Middle frontal gyrus (tissue), 1 donor: Measurements from ENCODE around the gene TCTA.

Experiments used
- DNase-seq: peaks from one replicate; pipeline ENCODE4 v3.0.0-alpha.2; 2015; ENCODE audit warnings: low spot score; ENCODE audit errors: extremely low spot score

TCTA gene

DNA sequence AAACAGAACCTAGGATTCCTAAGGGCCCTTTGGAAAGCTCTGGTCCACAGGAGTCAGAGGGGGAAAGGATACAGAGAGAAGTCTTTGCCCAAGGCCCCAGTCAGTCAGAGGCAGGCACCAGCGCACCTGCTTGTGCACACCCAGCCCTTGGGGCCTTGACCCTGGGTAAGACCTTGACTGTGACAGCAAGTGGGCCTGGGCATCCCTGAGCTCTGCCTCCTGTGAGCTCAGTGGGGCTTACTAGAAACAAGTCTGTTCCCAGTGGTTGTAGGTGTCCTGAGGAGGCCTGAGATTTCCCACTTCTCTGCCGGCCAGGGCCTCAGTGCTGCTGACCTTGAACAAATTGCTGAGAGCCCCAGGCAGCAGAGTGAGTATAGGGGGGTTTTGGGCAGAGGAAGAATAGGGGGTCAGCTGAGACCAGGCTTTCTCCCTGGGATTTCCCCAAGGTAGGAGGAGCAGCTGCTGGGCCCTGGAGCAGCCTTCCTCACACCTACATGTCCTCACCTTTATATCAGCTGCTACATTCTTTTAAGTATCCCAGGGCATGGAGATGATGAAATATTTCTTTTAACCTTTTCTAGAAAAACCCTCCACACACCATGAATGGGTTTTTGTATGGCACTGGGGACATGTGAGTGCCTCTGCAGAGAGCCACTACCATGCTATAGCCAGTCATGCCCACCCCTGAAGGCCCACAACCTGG, 48.1 kb downstream of the TCTA start:
- DNase-seq: no peak

DNA sequence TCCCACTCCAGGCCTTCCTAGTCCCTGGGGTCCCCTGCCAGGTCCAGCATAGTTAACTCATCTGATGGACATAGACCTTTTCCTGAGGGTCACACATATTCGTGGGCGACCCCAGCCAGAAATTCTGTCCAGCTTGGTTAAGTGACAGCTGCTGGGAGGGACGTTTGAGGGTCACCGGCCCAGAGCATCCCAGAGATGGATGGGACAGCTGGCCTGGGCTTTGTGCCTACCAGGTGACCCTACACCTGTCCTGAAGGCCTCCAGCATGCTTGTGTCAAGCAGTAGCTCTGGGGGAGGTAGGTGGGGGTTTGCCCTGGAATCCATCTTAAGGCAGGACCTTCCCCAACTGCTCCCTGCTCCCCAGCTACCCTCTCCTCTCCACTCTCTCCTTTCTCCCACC, 48.7 kb downstream of the TCTA start:
- no peak for DNase-seq

DNA sequence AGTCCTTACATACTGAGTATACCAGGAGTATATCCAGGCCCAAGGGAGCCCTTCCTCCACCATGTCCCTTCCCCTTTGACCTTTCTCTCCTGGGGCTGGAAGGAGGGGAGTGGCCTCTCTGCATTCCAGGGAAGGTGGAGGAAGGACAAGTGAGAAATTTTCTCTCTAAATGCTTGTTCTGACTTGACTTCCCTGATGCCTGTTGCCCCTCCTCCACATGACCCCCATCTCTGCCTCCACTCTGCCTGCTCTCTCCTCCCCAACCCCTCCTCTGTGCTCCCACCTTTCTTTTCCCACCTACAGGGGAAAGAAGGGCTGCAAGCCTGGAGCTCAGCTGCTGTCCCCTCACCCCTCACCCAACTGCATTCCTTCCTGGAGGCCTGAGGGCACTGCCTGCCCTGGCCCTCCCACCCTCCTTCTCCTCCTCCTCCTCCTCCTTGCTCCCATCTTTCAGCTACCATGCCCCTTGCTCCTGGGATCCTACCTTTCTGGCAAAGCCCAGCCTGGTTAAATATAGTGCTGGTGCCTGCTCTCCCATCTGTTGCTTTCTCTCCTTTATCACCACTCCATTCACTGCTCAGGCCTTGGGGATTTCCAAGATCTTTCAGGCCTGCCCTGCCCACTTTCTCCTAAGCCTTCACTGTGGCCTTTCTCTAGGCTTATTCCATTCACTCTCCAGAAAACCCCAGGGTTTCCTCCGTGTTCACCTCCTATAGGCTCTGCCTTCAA, 49.4 kb downstream of the TCTA start:
- DNase-seq: no peak

DNA sequence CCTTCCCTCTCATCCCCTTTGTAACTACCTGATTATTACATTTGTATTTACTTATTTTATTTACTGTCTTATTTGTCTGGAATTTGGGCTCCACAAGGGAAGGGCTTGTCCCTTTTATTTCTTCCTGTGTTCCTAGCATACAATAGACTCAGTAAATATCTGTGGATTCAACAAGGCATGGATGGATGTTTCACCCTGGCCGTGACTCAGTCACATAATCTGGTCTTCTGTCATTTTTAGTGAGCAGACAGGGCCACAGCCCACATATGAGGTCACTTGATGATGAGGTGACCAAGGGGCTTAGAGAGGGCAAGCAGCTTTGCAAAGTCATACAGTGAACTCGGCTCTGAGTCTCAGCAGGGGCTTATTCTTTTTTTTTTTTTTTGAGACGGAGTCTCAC, 50.0 kb downstream of the TCTA start:
- DNase-seq: no peak

DNA sequence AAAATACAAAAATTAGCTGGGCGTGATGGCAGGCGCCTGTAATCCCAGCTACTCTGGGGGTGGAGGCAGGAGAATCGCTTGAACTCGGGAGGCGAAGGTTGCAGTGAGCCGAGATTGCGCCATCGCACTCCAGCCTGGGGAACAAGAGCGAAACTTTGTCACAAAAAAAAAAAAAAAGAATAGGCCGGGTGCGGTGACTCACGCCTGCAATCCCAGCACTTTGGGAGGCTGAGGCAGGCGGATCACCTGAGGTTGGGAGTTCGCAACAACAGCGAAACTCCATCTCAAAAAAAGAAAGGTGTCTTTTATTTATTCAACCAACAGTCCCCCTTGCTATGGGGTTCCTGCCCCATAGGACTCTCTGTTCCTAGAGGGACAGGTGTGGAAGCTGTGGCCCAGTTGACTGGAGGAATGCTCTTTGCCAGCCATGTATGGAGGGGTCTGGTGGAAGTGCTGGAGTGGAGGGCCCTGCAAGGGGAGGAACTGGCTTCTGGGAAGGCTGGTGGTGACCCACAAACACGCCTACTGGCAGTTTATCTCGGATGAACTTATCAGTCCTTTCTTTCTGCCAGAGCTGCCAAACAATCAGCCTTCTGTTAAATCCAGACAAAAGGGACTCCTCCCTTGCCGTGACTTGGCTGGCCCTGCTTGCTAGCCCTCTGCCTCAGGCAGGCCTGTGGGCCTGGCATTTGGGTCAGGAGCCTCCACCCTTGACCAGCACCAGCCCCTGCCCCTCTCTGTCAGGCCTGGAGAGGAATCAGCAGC, 53.2 kb downstream of the TCTA start:
- no peak for DNase-seq
